ENCODE results near the gene TECRL.

DNA sequence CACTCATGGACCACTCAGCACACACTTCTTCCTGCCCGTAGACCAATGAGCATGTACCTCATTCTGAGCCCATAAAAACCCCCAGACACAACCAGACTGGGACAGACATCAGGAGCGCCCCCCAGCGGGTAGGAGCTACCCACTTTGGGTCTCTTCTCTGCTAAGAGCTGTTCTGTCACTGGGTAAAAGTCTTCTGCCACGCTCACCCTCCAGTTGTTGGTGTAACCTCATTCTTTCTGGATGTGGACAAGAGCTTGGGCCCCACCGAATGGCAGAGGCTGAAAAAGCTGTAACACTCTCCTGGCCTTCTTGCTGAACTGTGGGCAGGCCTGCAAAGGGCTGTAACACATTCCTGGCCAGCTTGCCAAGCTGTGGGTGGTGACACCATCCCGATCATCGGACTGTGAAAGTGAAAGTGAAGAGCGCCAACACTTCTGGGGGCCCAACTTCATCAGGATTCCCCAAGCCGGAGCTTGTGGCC is 137.6 kb downstream of the TECRL start:
- TF ChIP-seq, protein P1, sequence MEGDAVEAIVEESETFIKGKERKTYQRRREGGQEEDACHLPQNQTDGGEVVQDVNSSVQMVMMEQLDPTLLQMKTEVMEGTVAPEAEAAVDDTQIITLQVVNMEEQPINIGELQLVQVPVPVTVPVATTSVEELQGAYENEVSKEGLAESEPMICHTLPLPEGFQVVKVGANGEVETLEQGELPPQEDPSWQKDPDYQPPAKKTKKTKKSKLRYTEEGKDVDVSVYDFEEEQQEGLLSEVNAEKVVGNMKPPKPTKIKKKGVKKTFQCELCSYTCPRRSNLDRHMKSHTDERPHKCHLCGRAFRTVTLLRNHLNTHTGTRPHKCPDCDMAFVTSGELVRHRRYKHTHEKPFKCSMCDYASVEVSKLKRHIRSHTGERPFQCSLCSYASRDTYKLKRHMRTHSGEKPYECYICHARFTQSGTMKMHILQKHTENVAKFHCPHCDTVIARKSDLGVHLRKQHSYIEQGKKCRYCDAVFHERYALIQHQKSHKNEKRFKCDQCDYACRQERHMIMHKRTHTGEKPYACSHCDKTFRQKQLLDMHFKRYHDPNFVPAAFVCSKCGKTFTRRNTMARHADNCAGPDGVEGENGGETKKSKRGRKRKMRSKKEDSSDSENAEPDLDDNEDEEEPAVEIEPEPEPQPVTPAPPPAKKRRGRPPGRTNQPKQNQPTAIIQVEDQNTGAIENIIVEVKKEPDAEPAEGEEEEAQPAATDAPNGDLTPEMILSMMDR (IDR thresholded peaks at IDR 0.05; ENCODE audit: poor library complexity), result no peak
- no peak for TF ChIP-seq EZH2phosphoT487 (IDR thresholded peaks at IDR 0.05; ENCODE audit: low read depth, severe bottlenecking, unreplicated experiment)

Data from hepatocyte (in vitro differentiated cells).